GM13977 (cell line): Measurements from ENCODE around the gene BRD3.

Source experiments
- DNase-seq: peaks from one replicate; pipeline ENCODE4 v3.0.0; 2012; ENCODE audit warnings: low spot score
- in situ Hi-C: fragments of 300-500 bp; cut with MboI; formaldehyde crosslinking; loops from one replicate; pipeline ENCODE4 v1.12.0; 2022; ENCODE audit warnings: low sequenced_read_pairs, low pct_unique_long_range_greater_than_20kb, mixed read lengths, inconsistent platforms; ENCODE audit not compliant: unreplicated experiment
- TF ChIP-seq, protein P1 (sequence below): IDR thresholded peaks from 2 replicates; pipeline ENCODE4 v1.5.1; 2012; ENCODE audit warnings: mild to moderate bottlenecking, control low read depth; ENCODE audit not compliant: insufficient read depth; ENCODE audit errors: extremely low read depth, missing control alignments

Gene BRD3

DNA sequence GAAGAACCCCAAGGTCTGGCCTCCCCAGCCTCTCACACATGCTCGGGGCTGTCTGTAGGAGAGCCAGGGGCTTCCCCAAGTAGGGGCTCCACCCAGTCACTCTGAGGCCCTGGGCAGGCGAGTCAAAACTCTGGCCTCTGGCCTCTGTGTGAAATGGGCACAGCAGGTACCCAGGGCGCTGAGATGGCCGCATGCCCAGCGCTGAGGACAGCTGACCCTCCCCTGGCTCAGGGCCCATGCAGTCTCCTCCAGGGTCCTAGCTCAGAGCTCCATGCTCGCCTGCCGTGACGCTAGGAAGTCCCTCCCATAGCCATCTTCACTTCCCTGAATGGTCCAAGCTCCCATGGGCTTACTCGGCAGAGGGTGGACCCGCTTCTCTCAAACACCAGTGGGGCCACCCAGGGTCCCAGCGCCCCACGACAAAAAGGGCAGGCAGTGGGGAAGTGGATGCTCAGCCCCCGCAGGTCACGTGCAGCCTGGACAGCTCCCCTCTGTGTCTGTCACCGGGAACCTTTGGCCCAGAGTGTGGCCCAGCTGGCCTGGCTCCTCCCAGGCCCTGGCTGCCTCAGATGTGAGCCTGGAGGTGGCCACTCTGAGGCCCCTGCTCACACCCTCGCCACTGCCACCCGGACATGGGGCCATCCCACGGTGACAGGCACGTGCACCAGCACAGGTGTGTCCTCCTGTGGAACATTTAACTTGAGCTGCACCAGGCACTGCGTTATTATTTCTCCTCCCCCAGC is 63.5 kb downstream of the BRD3 start:
- DNase-seq: no peak
- TF ChIP-seq, protein P1, sequence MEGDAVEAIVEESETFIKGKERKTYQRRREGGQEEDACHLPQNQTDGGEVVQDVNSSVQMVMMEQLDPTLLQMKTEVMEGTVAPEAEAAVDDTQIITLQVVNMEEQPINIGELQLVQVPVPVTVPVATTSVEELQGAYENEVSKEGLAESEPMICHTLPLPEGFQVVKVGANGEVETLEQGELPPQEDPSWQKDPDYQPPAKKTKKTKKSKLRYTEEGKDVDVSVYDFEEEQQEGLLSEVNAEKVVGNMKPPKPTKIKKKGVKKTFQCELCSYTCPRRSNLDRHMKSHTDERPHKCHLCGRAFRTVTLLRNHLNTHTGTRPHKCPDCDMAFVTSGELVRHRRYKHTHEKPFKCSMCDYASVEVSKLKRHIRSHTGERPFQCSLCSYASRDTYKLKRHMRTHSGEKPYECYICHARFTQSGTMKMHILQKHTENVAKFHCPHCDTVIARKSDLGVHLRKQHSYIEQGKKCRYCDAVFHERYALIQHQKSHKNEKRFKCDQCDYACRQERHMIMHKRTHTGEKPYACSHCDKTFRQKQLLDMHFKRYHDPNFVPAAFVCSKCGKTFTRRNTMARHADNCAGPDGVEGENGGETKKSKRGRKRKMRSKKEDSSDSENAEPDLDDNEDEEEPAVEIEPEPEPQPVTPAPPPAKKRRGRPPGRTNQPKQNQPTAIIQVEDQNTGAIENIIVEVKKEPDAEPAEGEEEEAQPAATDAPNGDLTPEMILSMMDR: no peak
- in situ Hi-C loops: loop anchor here (25.0 kb wide), 1 partner anchor 467 kb away; the partner anchor contains the start of gene ADAMTSL2

DNA sequence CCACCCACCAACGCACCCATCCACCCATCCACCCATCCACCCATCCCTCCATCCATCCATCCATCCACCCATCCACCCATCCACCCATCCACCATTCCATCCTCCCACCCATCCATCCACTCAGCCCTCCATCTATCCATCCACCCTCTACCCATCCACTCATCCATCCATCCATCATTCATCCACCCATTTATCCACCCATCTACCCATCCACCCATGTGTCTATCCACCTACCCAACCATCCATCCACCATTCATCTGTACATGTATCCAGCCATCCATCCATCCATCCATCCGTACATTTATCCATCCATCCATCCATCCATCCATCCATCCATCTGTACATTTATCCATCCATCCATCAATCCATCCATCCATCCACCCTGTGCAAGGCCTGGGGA is 64.6 kb downstream of the BRD3 start:
- TF ChIP-seq, protein P1: no peak
- in situ Hi-C loops: loop anchor here (25.0 kb wide), 1 partner anchor 466 kb away; the partner anchor contains the start of gene ADAMTSL2
- DNase-seq: no peak

DNA sequence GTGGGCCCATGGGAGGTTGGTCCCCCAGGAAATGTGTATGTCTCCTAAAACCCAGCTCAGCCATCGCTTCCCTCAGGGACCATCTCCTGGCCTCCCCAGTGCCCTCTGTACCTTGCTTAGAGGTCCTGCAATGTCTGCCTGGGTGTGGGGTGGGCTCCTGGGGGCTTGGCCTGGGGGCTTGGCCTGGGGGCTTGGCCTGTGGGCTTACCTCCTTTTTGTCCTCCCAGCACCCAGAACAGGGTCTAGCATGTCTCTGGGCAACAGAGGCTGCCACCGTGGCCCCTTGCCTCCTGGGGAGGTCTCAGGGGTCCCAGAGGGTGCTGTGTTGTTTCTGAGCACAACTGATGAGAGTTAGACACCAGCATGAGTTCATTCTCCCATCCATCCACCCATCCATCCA is 65.0 kb downstream of the BRD3 start:
- in situ Hi-C loops: loop anchor here (25.0 kb wide), 1 partner anchor 465 kb away; the partner anchor contains the start of gene ADAMTSL2
- DNase-seq: no peak
- TF ChIP-seq, protein P1: no peak

DNA sequence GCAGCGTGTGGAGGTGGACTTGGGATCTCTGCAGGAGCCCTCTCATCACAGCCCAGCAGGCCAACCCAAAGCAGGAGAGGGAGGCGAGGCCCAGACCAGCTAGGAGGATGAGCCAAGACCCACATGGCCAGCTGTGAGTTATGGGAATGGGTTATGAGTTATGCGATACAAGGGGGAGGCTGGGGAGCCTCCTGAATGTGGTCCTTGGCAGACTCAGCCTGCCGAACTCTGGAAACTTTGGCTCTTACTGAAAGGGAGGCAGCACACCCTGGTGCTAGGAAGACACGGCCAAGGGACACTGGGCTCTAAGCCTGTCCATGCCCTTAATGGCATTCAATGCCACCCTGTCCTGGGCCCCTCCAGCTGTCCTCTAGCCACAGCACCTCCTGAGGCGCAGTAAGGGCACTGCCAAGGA is 68.0 kb downstream of the BRD3 start:
- no peak for DNase-seq
- in situ Hi-C loops: loop anchor here (10.0 to 25.0 kb wide), 2 partner anchors 215 to 463 kb away; partner anchors contain the start of gene ADAMTSL2
- TF ChIP-seq, protein P1: no peak

DNA sequence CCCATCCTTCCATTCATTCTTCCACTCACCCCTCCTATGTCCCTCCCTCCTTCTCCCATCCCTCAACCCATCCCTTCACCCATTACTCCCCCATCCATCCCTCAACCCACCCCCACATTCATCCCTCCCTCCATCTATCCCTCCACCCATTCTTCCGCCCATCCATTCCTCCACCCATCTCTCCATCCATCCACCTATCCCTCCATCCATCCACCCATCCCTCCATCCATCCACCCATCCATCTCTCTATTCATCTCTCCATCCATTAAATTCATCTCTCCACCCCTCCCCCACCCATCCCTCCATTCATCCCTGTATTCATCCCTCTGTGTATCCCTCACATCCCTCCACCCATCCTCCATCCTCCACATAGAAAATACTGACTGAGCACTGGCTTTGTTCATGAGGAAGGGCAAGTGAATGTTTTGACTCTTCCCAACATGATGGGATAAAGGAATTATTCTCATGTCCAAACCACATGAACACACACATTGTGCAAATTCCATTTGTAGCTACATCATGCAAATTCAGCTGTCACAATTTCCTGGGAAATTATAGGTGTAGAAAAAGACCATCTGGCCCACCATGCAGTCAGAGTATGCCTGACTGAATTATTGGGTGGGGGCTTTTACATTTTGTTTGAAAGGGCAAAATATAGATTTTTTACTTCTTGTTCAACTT is 68.8 kb downstream of the BRD3 start:
- in situ Hi-C loops: loop anchor here (10.0 kb wide), 1 partner anchor 214 kb away; no protein-coding TSS in a partner anchor
- DNase-seq: no peak
- TF ChIP-seq, protein P1: no peak

DNA sequence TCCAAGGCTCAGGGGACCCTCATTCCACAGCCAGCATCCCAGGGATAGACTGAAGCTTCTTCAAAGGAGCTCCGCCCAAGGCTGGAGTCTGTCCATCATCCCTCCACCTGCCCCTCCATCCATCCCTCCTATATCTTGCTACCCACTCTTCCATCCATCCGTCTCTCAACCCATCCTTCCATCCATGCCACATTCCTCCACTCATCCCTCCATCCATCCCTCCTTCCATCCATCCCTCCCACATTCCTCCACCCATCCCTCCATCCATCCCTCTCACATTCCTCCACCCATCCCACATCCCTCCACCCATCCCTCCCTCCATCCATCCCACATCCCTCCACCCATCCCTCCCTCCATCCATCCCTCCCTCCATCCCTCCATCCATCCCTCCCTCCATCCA is 70.2 kb downstream of the BRD3 start:
- in situ Hi-C loops: loop anchor here (10.0 kb wide), 1 partner anchor 213 kb away; no protein-coding TSS in a partner anchor
- no peak for DNase-seq
- TF ChIP-seq, protein P1: no peak
